WTC11 (cell line): Measurements from ENCODE around the gene TGDS.

ENCODE experiments used
- AFF4 ChIP-seq: sonication (generic); formaldehyde crosslinking; IDR thresholded peaks from 2 replicates; pipeline ENCODE4 v1.8.1; 2023; ENCODE audit warnings: mild to moderate bottlenecking, missing genetic modification reagents, borderline replicate concordance
- CREM ChIP-seq: sonication (generic); formaldehyde crosslinking; IDR thresholded peaks from 2 replicates; pipeline ENCODE4 v1.8.1; 2022; ENCODE audit warnings: mild to moderate bottlenecking, missing genetic modification reagents, moderate library complexity
- CTCF ChIP-seq: fragments of 200-600 bp; IDR thresholded peaks from 2 replicates; pipeline ENCODE4 v1.8.0; 2022; ENCODE audit warnings: antibody characterized with exemption
- E2F4 ChIP-seq: sonication (generic); formaldehyde crosslinking; IDR thresholded peaks from 2 replicates; pipeline ENCODE4 v1.8.1; 2022; ENCODE audit warnings: low read depth, mild to moderate bottlenecking, moderate library complexity, missing genetic modification reagents, borderline replicate concordance
- FOXJ3 ChIP-seq: sonication (generic); formaldehyde crosslinking; IDR thresholded peaks from 2 replicates; pipeline ENCODE4 v1.9.0; 2021; ENCODE audit warnings: missing genetic modification reagents, mild to moderate bottlenecking, borderline replicate concordance
- JUN ChIP-seq: sonication (generic); formaldehyde crosslinking; IDR thresholded peaks from 2 replicates; pipeline ENCODE4 v1.8.0; 2023; ENCODE audit warnings: mild to moderate bottlenecking, missing genetic modification reagents
- NR1H2 ChIP-seq: sonication (generic); formaldehyde crosslinking; IDR thresholded peaks from 2 replicates; pipeline ENCODE4 v1.9.0; 2021; ENCODE audit warnings: mild to moderate bottlenecking, moderate library complexity, missing genetic modification reagents
- SMAD3 ChIP-seq: sonication (generic); formaldehyde crosslinking; IDR thresholded peaks from 2 replicates; pipeline ENCODE4 v1.8.0; 2022; ENCODE audit warnings: missing genetic modification reagents, mild to moderate bottlenecking, borderline replicate concordance
- SOX15 ChIP-seq: fragments of 250-450 bp; sonication (Bioruptor Pico); IDR thresholded peaks from 2 replicates; pipeline ENCODE4 v1.9.0; 2021; ENCODE audit warnings: mild to moderate bottlenecking
- STAT6 ChIP-seq: sonication (generic); formaldehyde crosslinking; conservative IDR thresholded peaks from 2 replicates; pipeline ENCODE4 v1.8.1; 2023; ENCODE audit warnings: mild to moderate bottlenecking, low read depth, missing genetic modification reagents, moderate library complexity
- USF2 ChIP-seq: sonication (generic); formaldehyde crosslinking; IDR thresholded peaks from 2 replicates; pipeline ENCODE4 v1.8.1; 2023; ENCODE audit warnings: mild to moderate bottlenecking, missing genetic modification reagents, moderate library complexity
- ZNF317 ChIP-seq: sonication (generic); formaldehyde crosslinking; IDR thresholded peaks from 2 replicates; pipeline ENCODE4 v1.8.1; 2023; ENCODE audit warnings: low read depth, mild to moderate bottlenecking, moderate library complexity, missing genetic modification reagents, borderline replicate concordance
- ZNF416 ChIP-seq: fragments of 250-450 bp; sonication (Bioruptor Pico); IDR thresholded peaks from 2 replicates; pipeline ENCODE4 v1.9.0; 2021; ENCODE audit warnings: mild to moderate bottlenecking, inconsistent platforms

- TF ChIP-seq CTCF = no peak
- no peak for TF ChIP-seq NR1H2 (CRISPR knock-in tag)
- TF ChIP-seq SOX15 (CRISPR knock-in tag) = no peak
- no peak for TF ChIP-seq USF2 (CRISPR knock-in tag)
- TF ChIP-seq AFF4 = no peak
- no peak for TF ChIP-seq E2F4
- no peak for TF ChIP-seq FOXJ3 (CRISPR knock-in tag)
- TF ChIP-seq ZNF317 (CRISPR knock-in tag) = no peak
- TF ChIP-seq CREM (CRISPR knock-in tag) = no peak
- TF ChIP-seq ZNF416 (CRISPR knock-in tag) = no peak
- no peak for TF ChIP-seq JUN
- TF ChIP-seq STAT6 = no peak
- no peak for TF ChIP-seq SMAD3 (CRISPR knock-in tag)
Observed at GRCh38 chr13:94610475-94610874, 14.5 kb upstream of the TGDS start.
